Heart left ventricle (tissue), 13 donors: ENCODE data around the gene MRPL20.

Experiments
- POLR2A ChIP-seq, 2 donors: fragments of 450-650 bp; IDR thresholded peaks; one replicate each; pipeline ENCODE4 v1.6.1; 2017; ENCODE audit warnings: antibody characterized with exemption in 2 of 2, mild to moderate bottlenecking in 2 of 2, moderate library complexity in 2 of 2
- TF ChIP-seq, protein P1 (sequence below), 12 donors: fragments of 200-600 bp; sonication (generic) in 4 of 12; IDR thresholded peaks; one replicate each; pipeline versions ENCODE4 v1.5.0 to v1.8.0; 2018 to 2022; ENCODE audit warnings: antibody characterized with exemption in 12 of 12, mild to moderate bottlenecking in 5 of 12
- donor health status: ischemic (EF 13 %, LVEDD 7.1; RV severe dilation, severe dysfunction).
- donor health status: DM: no; HTN: yes; CAD: no.
- donor health status: DM: no; HTN: no; CAD: no.
- donor health status: ischemic (EF 25% LVEDD 6.9; RV normal size, moderate dysfunction).
- donor health status: ischemic (EF 25% LVEDD 5.7; RV mildly dilated, moderate dysfunction).
- donor health status: ischemic (EF 35%, LVEDD 5.7; RV mildly dilated, moderate dysfunction).
- donor health status: nonischemic (EF 11% LVEDD 7.7; RV severe dilation, severe dysfunction).
- donor health status: DM: yes; HTN: yes; CAD: no.
- donor health status: PGD.
- donor health status: ischemic (EF 29% LVEDD 5.4; RV normal size, mild dysfunction).
- donor health status: nonischemic (EF 23%, LVEDD 6.1; RV moderate dilation, normal function).

DNA sequence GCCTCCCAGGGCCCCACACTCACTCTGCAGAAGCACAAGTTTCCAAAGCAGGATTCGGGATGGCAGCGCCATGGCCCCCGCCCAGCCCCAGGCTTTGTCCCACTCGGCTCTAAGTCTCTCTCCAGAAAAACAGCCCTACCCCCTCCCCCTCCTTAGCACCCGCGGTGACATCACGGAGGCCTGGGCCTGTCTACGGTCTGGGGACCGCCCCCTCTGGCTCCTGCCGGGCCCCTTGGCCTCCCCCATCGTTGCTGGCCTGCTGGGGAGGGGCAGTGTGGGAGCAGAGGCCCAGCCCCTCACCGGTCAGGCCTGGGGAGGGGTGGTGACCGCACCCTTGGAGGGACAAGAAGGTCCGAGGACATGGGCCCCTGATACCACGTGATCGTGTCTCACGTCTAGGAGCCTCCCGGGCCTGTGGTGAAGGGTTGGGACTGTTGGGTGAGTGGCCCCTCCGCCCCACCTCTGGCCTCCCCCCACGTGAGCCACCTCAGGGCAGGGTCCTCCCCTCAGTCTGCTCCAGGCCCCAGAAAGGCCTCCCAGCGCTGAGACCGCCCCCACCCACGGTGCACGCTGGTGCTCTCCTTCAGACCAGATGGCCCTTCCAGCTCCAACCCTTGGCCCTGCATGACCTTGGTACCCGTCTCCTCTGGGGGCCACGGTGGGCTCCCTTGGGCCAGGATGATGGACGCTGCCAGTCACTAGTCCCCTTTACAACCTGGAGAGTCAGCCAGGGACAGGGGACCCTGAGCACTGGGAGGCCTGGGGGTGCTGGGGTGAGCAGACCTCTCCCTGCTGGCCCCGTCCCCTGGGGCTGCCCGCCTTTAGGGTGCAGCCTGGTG is 48.4 kb downstream of the MRPL20 start, which contains the start of gene MXRA8:
- TF ChIP-seq POLR2A (IDR thresholded peaks at IDR 0.05): peak in 1 of 2 donors; percentile 57
- TF ChIP-seq, protein P1, sequence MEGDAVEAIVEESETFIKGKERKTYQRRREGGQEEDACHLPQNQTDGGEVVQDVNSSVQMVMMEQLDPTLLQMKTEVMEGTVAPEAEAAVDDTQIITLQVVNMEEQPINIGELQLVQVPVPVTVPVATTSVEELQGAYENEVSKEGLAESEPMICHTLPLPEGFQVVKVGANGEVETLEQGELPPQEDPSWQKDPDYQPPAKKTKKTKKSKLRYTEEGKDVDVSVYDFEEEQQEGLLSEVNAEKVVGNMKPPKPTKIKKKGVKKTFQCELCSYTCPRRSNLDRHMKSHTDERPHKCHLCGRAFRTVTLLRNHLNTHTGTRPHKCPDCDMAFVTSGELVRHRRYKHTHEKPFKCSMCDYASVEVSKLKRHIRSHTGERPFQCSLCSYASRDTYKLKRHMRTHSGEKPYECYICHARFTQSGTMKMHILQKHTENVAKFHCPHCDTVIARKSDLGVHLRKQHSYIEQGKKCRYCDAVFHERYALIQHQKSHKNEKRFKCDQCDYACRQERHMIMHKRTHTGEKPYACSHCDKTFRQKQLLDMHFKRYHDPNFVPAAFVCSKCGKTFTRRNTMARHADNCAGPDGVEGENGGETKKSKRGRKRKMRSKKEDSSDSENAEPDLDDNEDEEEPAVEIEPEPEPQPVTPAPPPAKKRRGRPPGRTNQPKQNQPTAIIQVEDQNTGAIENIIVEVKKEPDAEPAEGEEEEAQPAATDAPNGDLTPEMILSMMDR (IDR thresholded peaks at IDR 0.05): no peak
